HL-60/S4 (cell line): ENCODE measurements around the gene RBM34.

Source experiments
- in situ Hi-C: fragments of 300-500 bp; cut with MboI; formaldehyde crosslinking; loops from 2 replicates; pipeline ENCODE4 v1.14.3; 2022; ENCODE audit warnings: low sequenced_read_pairs

Gene RBM34

GRCh38 chr1:235093696-235094592 lies 67.1 kb downstream of the RBM34 start:
- in situ Hi-C loops: loop anchor here (25.0 kb wide), 1 partner anchor 757 kb away; no protein-coding TSS in a partner anchor

GRCh38 chr1:235093013-235093695 lies 67.9 kb downstream of the RBM34 start:
- in situ Hi-C loops: loop anchor here (25.0 kb wide), 1 partner anchor 756 kb away; no protein-coding TSS in a partner anchor

- in situ Hi-C loops: loop anchor here (25.0 kb wide), 1 partner anchor 755 kb away; no protein-coding TSS in a partner anchor
These were observed 68.6 kb downstream of the RBM34 start for GRCh38 chr1:235092415-235092814.

- in situ Hi-C loops: loop anchor here (25.0 kb wide), 1 partner anchor 755 kb away; no protein-coding TSS in a partner anchor
These were observed 69.0 kb downstream of the RBM34 start for GRCh38 chr1:235092045-235092406.

- in situ Hi-C loops: loop anchor here (25.0 kb wide), 1 partner anchor 754 kb away; no protein-coding TSS in a partner anchor
These were observed 69.6 kb downstream of the RBM34 start for GRCh38 chr1:235091319-235092044.

- in situ Hi-C loops: loop anchor here (25.0 kb wide), 1 partner anchor 753 kb away; no protein-coding TSS in a partner anchor
These were observed 70.5 kb downstream of the RBM34 start for GRCh38 chr1:235090406-235091069.

- in situ Hi-C loops: loop anchor here (5.0 to 25.0 kb wide), 5 partner anchors 204 to 752 kb away; no protein-coding TSS in a partner anchor
These were observed 72.1 kb downstream of the RBM34 start for GRCh38 chr1:235088907-235089306.

- in situ Hi-C loops: loop anchor here (5.0 to 25.0 kb wide), 5 partner anchors 204 to 751 kb away; no protein-coding TSS in a partner anchor
These were observed 72.6 kb downstream of the RBM34 start for GRCh38 chr1:235088430-235088829.

GRCh38 chr1:235087906-235088305 lies 73.1 kb downstream of the RBM34 start:
- in situ Hi-C loops: loop anchor here (5.0 to 25.0 kb wide), 5 partner anchors 203 to 751 kb away; no protein-coding TSS in a partner anchor

- in situ Hi-C loops: loop anchor here (5.0 to 25.0 kb wide), 5 partner anchors 201 to 748 kb away; no protein-coding TSS in a partner anchor
These were observed 75.5 kb downstream of the RBM34 start for GRCh38 chr1:235085411-235086117.
